GM19238 (cell line): Measurements from ENCODE around the gene MSRB3.

Experiments used
- DNase-seq: peaks from one replicate; pipeline ENCODE4 v3.0.0; 2011; ENCODE audit warnings: low spot score; ENCODE audit not compliant: insufficient read length

Gene MSRB3

DNA sequence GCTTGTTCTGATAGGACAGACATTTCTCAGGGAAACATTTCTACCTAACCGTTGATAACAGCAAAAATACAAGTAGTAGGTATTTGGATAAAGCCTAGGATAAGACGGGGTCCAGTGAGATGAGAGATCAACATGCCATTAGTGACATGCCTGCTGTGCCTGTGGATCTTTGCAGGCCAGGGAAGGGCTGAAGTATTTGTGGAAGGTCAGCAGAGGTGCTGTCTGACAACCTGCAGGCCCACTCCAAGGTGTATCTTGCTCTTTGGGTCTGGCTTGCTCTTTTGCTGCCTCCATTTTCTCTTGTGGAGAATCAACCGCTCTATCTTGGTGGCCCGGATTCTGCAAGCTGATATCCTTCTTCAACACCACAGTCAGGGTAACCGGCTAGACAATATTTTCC is 46.7 kb downstream of the MSRB3 start:
- no peak for DNase-seq

DNA sequence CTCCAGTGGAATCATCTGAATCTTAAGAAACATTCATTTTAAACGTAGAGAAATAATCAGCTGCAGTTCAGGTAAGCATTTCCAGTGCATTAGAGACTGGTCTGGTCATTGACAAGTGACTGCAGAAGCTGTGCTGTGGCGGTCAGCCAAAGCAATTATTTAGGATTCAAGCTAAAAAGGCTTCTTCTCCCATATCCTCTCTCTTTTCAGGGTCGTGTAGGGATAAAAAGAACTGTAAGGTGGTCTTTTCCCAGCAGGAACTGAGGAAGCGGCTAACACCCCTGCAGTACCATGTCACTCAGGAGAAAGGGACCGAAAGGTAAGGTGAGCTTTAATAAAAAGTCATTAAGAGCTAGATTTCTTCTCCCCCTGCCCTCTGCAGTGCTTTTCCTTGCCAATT is 48.1 kb downstream of the MSRB3 start:
- DNase-seq, result no peak

DNA sequence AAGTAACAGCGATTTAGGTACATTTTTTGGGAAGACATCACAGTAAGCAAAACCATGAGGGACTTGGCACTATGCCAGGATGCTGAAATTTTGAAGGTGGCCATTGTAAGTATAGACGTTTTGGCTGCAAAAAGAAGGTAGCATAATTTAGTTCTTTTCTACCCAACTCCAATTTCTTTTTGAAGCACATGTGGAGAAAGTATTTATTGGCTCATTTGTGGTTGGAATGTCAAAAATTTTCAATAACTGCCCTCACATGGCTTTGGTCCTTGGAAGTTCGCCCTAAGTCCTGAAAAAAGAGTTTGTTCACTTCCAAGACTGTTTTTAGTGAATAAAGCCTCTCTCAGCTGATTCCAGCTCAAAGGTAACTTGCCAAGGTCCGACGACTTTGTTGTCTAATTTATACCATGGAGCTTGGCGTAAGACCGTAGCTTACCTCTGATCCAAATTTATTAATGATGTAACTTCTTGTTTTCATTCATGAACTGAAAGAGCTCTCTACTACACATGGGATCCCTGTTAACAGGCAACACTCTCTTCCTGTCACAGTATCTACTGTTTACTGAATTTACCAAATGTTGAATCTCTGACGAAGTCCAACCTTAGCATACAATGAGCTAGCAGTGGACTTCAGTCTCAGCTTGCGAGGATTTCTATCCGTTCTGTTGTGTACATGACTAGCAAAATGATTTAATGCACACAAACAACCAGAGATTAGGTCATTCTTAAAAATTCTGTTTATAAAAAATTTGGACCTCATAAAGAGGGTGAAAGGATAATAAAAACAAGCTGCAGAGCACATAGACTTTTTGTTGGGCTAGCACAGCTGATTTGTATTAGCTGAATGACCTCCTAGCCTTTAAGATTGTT is 49.0 kb downstream of the MSRB3 start:
- no peak for DNase-seq

DNA sequence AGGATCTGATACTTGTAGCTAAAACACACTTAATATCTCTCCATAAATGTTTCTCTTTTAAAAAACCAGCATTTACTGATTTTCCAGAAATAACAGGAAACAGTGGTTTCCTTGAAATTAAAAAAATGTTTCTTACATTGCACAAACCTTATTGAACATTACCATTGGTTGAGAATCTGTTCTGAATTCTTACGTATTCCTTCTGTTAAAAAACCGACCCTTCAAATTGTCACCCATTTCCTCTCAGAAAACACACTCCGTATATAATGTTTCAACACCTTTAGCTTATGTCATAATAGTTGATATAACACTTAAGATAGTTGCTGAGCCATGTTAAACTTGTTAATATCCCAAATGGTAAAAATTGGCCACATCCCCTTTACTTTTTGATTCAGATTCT is 51.2 kb downstream of the MSRB3 start:
- no peak for DNase-seq

DNA sequence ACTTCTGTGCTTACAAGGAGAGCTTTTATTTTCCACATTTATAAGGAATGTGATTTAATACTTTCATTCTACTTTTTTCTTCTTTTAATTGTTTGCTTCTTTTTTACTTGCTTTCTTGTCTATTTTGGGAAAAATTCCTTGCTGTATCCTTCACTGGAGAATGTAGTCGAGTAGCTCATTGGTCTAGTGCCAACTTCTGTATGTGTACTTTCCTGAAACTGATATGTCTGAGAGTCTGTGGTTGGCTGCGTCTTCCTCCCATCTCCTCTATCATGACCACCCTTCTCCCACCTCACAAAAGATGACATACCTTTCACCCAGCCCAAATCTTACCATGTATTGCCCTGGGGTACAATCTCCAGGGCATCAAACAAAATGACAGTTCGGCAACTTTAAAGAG is 51.8 kb downstream of the MSRB3 start:
- no peak for DNase-seq

DNA sequence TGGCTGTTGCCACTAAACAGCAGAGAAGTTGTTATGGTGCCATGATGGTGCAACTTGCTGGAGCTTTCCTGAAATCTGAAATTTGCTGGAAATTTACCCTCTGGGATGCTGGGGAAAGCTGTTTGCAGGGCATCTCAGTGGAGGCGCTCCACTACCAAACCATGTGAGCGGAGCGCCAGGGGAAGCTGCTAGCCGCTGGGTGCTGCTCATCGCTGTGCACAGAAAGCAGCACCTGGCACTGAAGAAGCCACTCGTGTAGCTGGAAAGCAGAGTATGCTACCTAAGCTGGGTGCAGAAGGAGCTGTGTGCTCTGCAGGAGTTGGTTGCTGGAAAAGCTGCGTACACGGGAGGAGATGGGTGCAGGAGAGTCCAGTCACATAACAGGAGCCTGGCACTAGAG is 53.0 kb downstream of the MSRB3 start:
- DNase-seq, result no peak

DNA sequence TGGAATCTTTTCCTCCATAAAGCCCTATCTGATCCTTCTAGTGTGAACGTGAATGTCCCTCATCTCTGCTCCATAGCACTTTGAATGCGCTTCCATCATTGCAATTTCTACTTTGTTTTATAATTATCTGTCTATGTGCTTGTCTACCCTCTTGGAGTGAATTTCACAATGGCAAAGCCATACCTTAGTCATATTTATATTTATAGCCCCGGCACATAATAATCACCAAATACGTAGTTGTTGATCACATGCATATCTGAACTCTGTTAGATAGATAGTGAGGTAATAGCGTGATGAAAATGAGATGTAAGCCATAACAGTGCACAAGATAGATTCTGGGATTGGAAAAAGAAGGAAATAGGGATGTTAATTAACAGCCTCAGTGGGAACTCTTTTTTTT is 55.2 kb downstream of the MSRB3 start:
- DNase-seq, result no peak

DNA sequence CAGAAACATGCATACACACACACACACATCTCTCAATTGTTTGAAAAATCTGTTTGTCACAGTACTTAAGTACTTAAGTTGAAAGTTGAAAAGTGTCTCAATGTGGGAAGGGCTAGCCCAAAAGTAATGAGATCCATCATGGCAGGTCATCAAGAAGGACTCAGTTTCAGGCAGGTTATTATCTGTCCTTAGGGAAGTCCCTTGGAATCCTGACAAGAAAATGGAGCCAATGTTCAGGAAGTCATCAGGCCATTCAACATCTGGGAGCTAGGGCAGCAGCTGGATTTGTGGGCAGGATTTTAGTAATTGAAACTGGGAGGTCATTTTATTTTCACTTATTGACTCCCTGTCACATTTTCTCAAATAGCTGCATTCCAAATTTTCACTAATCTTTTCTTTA is 56.0 kb downstream of the MSRB3 start:
- no peak for DNase-seq

DNA sequence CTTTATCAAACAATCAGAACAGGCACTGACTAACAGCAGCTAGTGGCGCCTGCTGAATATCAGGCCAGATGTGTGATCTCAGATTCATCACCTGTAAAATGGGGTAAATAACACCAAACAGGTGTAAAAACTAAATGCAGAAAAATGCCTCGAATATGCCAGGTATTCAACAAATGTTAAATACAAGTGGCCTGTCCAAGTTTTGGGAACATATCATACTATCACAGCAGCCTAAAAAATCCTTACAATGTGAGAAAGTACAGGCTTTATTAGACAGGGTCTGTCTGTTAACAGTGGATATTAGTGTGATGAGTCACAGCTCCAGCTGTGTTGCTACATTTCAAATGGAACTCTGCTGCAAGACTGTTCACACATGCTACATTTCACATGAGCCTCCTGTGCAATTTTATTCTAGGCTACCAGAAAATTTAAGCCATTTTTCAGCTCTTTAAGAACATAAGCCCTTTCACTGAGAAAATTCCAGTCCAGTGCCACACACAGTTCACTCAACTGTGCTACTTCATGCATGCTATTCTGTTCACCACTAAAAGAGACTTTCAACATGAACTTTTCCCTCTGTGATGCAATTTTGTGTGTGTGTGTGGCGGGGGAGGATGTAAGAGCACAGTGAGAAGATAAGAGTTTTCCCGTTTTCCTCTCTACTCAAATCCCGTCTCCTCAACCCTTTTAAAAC is 56.7 kb downstream of the MSRB3 start:
- DNase-seq, result no peak

DNA sequence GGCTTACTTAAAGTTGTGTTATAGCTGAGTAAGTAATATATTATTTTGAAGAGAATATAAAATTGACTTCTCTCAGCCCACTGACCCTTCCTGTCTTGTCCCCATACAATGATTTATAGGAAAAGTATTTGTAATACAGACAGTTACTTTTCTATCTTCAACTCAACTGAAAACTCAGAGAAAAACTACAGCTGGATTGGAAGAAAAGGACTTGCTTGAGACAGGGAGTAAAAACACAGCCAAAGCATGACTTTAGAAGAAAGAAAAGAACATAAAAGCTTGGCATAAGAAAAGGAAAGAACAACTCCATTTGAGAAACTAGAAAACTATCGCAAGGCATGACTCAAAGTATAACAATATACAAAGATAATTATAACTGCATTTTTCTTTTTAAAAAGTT is 57.5 kb downstream of the MSRB3 start:
- DNase-seq, result no peak

DNA sequence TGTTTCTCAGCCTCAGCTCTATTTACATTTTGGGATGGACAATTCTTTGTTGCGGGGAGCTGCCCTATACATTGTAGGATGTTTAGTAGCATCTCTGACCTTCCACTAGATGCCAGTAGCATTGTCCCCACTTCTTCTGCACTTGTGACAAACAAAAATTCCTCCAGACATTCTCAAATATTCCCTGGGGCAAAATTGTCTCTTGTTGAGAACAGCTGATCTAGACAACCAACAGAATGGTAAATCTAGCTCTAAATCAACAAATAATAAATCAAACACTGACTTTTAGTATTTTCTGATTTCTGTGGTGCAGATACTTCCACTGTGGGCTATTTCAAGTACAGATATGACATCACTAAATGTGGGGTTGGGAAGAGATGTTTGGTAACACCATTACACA is 60.7 kb downstream of the MSRB3 start:
- DNase-seq, result no peak

DNA sequence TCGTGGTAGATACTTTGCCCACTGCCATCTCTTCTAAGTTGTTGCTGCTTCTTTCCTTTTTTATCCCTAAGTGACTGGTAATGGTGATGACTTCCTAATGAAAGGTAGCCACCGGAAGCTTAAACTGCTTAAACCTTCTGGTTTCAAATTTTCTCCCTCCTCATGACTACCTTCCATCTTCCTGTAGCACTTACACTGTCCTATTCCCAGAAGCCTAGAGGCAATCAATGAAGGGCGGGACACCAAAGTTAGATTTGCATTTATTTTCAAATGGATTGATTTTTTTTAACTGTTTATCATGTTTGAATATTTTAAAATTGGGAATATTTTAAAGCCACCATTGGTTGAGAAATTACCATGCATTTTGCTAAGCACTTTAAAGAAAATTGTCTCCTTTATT is 64.7 kb downstream of the MSRB3 start:
- no peak for DNase-seq

DNA sequence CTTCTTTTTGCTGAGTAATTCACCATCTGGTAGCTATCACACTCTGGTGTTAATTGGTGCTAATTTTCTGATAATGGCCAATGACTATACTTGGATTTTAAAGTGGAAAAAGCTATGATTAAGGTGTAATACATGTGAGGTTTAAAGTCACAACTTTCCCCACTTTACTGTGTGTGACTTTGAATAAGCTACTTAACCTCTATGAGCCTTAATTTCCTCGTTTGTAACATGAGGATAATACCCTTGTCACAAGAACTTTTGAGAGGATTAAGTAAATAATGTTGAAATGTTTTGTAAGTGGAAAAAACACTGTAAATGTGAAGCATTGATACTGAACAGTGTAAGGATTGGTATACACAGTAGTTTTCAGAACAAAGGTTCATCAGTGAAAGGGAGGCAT is 65.3 kb downstream of the MSRB3 start:
- no peak for DNase-seq

DNA sequence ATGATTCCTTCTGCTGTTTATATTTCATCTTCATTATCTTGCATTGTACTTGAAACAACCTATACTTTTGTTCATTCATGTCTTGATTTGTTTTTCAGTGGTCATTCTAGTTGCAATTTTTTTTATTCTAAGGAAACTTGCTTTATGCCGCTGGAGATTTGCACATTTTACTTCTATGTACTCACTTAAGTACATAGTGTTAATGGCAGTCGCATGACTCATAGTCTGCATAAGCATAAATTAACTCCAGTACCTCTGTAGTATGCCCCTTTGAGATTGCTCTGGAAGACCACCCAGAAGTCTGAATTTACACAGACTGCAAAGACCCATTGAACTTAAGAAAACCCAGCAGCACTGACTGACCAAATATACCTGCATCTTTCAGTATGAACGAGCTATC is 77.0 kb downstream of the MSRB3 start:
- DNase-seq, result no peak

DNA sequence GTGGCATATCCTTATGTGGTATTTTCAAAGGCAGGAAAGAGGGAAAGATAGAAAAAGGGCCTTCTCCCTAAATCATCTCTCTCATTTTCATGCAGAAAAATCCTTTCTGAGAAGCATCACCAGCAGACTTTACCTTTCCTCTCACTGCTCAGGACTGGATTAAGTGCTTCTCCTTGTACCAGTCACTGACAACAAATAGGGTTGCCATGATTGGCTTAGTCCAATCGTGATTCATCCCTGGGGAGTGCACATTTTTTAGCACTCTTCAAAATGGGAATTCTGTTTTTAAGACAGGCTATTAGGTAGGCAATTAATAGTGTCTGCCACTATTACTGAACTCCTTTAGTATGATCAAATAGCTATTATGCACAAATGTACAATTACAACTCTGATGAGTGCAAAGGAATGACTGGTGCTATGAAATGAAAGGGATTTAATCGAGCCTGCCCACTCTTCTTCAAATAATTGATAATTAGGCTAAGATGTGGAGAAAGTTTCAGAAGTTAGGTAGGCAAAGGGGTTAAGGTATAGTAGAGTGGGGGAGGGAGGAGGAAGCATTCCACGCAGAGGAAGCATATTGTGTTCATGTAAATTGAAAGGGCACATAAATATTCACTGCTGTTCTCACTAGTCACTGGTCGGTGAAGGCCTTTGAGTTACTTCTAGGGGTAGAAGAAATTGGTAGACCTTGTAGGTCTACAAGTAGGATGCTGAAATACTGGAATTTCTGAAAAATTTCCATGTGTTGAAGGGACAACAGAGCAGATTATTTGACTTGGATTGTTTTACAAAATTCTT is 84.0 kb downstream of the MSRB3 start:
- no peak for DNase-seq

DNA sequence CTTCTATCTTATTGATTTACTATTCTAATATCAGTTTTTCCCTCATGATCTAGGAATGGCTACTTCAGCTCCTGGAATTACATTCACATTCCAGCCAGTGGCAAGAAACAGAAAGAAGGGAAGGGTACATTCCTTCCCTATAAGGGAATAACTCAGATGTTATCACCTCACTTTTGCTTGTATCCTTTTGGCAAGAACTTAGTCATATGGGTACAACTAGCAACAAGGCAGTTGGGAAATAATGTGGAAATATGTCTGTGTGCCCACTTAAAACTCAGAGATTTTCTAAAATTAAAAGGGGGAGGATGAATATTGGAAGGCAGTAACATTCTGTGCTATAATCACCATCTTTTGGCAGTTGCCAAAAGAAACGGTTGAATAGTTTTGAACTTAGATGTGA is 85.6 kb downstream of the MSRB3 start:
- DNase-seq, result no peak

DNA sequence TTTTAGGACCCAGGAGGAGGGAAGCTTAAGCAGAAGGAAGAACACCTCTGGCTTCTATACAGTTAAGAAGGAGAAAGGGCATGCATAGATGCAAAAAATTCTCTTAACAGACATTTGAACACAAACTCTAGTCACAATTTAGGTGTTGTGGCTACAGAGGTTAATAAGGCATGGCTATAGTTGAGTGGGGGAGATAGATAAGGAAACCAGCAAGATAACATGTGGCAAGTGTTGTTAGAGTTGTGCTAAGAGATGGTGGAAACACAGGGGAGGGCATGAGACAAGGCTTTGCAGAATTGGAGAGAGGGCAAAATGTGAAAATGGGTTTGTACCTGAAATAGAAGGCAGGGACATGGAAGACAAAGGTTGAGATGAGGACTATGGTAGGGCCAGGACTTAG is 88.9 kb downstream of the MSRB3 start:
- DNase-seq, result no peak

DNA sequence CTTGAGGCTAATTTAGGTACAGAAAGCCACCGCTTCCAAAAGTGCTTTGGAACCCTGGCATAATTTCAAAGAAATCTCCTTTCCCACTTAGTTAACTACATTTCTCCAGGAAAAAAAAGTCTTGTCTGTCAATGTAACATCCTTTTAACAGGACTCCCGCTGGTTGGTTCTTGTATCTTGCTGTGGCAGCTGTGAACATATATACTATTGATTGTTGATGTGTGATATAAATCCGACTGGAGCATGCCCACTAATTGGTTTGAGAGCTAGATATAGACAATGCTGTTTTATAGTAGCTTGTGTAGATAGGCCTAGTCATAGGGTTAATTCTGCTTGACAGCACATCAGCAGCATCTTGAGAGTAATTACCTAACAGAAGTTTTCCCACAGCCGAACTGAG is 89.6 kb downstream of the MSRB3 start:
- no peak for DNase-seq

DNA sequence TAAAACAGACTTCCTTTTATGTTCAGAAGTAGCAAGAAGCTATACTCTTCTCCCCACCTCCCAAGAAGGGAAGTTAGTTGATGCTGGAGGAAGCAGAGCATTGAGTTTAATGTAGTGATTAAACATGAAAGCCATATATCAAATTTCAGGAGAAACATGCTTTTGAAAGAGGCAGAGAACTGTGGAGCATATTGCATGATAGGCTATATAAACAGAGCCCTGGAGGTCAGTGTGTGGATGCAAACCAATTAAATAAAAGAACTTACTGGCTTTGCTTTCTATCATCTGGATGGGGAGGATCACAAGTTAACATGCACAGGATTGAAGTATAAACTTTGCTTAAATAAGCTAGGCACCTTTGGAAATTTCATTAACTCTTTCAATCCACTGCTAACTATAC is 94.1 kb downstream of the MSRB3 start:
- DNase-seq, result no peak

DNA sequence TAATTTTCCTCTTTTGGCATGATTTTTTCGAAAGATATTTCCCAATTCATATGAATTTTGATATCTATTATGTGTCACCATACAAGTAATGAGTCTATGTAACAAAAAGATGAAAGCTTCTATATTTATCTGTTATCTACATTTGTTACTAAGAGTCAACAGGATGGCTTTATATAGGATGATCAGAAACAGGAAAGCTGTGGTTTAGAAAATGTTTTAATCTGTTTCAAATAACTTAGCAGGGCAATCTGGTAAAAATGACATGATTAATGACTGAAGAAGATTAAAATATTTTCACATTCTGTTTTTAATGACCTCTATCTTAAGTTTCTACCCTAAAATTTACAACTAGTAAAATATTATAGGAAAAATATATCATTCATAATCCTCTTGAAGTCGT is 105.8 kb downstream of the MSRB3 start:
- no peak for DNase-seq

DNA sequence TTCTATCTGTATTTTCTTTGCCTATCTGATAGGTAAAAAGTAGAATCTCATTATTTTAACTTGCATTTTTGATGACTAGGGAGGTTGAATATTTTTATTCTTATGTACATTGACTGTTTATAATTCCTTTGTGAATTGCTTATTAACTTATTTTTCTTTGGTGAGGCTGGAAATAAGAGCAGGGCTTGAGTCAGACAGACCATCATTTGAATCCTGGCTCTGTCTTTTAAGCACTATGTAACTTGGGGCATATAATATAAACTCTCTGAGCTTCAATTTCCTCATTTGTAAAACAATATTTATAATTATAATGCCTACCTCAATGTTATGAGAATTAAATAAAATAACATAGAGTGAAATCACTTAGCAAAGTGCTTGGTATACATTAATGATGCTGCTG is 108.9 kb downstream of the MSRB3 start:
- DNase-seq, result no peak

DNA sequence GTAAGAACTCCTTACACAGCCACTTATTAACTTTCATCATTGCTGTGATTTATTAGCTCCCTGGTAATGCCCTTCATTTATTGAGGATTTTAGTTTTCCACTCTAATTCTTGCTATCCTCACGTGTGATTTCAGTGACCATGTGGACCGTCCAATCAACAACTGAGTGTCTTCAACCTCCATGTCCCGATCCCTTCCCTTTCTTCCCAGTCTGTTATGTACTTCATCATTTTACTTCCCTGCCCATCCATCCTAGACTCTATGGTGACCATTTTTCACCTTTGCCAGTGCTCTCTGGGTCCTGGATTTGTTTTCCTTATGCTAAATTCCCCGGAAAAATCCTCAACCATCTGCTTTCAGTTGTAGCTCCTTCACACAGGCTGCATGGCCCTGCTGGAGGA is 111.0 kb downstream of the MSRB3 start:
- no peak for DNase-seq
